ACC112 (cell line): Measurements from ENCODE around the gene TMED9.

Experiments
- H2AFZ ChIP-seq: fragments of 200-600 bp; sonication (generic); one replicate; pipeline ENCODE4 v1.6.0; 2017; ENCODE audit warnings: antibody characterized with exemption, low read length; ENCODE audit not compliant: unreplicated experiment
- H3K27ac ChIP-seq: fragments of 200-600 bp; sonication (generic); 2 replicates; pipeline ENCODE4 v1.5.1; 2014; ENCODE audit warnings: low read depth, mild to moderate bottlenecking, antibody characterized with exemption, low read length, moderate library complexity
- H3K27me3 ChIP-seq: fragments of 200-600 bp; sonication (generic); 2 replicates; pipeline ENCODE4 v1.6.1; 2014; ENCODE audit warnings: mild to moderate bottlenecking, antibody characterized with exemption, low read length, moderate library complexity, mixed read lengths; ENCODE audit not compliant: insufficient read depth
- H3K36me3 ChIP-seq: fragments of 200-600 bp; sonication (generic); 2 replicates; pipeline ENCODE4 v1.6.1; 2016; ENCODE audit warnings: mild to moderate bottlenecking, antibody characterized with exemption, low read length, moderate library complexity, mixed read lengths; ENCODE audit not compliant: insufficient read depth
- H3K4me1 ChIP-seq: fragments of 200-600 bp; sonication (generic); one replicate; pipeline ENCODE4 v1.6.1; 2016; ENCODE audit warnings: low read length, mixed read lengths; ENCODE audit not compliant: insufficient read depth, unreplicated experiment, control insufficient read depth
- H3K4me3 ChIP-seq: fragments of 200-600 bp; sonication (generic); 2 replicates; pipeline ENCODE4 v1.5.1; 2014; ENCODE audit warnings: mild to moderate bottlenecking, low read depth, low read length
- H3K79me2 ChIP-seq: fragments of 200-600 bp; sonication (generic); one replicate; pipeline ENCODE4 v1.6.0; 2016; ENCODE audit warnings: low read length; ENCODE audit not compliant: control insufficient read depth, unreplicated experiment, insufficient read depth

Gene TMED9

DNA sequence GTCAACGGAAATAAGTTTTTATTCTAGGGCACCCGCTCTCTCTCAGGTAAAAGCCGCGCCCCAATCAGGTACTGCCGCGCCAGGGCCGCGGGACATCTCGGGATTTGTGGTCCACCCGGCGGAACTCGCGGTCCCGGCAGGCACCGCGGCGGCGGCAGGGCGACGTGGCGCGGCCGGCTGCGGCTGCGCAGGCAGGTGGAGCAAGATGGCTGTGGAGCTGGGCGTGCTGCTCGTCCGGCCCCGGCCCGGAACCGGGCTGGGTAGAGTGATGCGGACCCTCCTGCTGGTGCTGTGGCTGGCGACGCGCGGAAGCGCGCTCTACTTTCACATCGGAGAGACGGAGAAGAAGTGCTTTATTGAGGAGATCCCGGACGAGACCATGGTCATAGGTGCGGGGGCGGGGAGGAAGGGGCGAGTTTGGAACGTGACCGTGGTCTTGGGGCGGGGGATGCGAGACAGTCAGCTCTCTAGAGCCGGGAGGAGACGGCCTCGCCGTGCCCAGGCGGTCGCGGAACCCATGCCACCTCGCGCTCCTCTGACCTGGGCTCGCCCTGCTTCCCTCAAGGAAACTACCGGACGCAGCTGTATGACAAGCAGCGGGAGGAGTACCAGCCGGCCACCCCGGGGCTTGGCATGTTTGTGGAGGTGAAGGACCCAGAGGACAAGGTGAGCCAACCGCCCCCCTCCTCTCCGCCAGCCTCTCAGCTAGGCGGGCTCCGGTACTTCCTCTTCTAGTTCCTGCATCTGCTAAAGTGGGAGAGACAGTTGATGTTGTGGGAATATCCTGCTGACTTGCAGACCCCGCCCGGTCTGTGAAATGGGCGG, at the start of gene TMED9:
Gene TMED9, plus strand, starts transcription at position 194 of the 825 bp plus-strand sequence. Its CDS starts 12 bp downstream, at position 206.
- H3K27ac ChIP-seq: peak within 1 kb of the TSS; percentile 49

DNA sequence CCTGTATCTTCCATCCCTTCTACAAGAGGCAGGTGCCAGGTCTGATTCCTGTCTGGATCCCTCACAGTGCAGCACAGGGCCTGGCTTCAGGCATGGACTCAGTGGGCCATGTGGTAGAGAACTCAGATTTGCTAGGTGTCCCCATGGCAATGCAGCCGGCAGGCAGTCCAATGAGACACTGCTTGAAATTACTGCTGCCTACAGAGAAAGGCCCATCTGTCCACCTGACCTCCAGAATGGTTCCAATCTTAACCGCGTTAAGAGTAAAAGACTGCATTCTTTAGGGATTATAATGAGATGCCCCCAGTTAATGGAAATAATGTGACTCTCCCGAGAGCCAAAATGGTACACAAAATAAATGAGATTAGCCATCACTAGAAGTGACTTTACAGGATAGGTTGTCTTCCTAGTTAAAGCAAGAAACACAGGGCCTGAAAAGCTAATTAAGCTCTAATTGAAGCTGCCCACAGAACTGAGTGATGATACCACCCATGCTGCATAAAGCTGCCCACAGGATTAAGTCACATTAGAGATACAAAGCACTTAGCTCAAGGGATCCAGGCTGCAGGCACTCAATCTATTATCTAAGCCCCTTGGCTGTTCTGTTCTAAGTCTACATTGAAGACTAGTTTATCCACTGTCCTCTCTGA, 49.1 kb upstream of the TMED9 start:
- no peak overlapping the region for H2AFZ ChIP-seq
- peaks cover 54% of the 10 kb centered on the region for H3K79me2 ChIP-seq
- no peaks in the 10 kb centered on the region for H3K27me3 ChIP-seq
- H3K4me1 ChIP-seq: peaks cover 54% of the 10 kb centered on the region
- H3K4me3 ChIP-seq: no peak overlapping the region
- H3K36me3 ChIP-seq: peaks cover 10% of the 10 kb centered on the region; the same call in 1 of the 2 replicates
- no peak overlapping the region for H3K27ac ChIP-seq

More for the DNA sequence above, at the start of gene TMED9:
- Histone ChIP-seq H3K4me3 (peak within 1 kb of the TSS; percentile 90), H3K79me2 (peaks cover 23% of the 10 kb centered on the region), H3K27me3 (peaks cover 42% of the 10 kb centered on the region), H2AFZ (peak within 1 kb of the TSS; percentile 95), H3K36me3 (peaks cover 34% of the 10 kb centered on the region; the same call in 1 of the 2 replicates), H3K4me1 (peaks cover 7% of the 10 kb centered on the region)

DNA sequence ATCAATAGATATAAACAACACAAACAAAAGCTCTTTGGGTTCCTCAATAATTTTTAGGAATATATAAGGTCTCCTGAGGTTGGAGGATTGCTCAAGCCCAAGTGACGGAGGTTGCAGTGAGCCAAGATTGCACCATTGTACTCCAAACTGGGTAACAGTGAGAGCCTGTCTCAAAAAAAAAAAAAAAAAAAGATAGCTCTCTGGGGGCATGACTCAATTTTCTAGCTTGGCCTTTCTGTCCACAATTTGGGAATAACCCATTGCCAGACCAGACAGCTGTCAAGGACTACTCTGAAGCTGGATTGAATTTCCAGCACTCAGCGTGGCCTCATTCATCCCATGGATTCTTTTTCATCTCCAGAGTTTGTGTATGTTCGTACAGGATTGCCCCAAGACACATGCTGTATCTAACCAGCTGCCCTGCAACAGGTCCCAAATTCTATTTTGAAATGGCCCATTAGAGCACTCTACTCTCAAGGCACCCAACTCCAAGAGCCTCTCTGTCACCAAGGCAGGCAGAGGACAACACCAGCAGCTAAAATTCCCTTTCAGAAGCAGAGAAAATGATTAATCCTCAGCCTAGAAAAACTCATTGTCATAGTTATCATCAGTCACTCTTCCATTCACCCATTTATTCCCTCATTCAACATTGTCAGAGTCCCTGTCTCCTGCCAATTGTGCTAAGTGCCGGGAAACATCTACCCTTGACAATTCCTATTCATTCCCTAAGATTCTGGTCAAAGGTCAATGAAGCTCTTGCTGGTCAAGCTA, 46.3 kb upstream of the TMED9 start:
- Histone ChIP-seq H3K79me2 (peaks cover 66% of the 10 kb centered on the region), H3K4me3 (peak overlapping the region; percentile 61), H3K36me3 (0 out of 2 replicates have a peak, but pooled peaks cover 4% of the 10 kb centered on the region), H2AFZ (no peak overlapping the region), H3K27me3 (no peaks in the 10 kb centered on the region), H3K4me1 (peaks cover 46% of the 10 kb centered on the region), H3K27ac (peak overlapping the region; percentile 94)

DNA sequence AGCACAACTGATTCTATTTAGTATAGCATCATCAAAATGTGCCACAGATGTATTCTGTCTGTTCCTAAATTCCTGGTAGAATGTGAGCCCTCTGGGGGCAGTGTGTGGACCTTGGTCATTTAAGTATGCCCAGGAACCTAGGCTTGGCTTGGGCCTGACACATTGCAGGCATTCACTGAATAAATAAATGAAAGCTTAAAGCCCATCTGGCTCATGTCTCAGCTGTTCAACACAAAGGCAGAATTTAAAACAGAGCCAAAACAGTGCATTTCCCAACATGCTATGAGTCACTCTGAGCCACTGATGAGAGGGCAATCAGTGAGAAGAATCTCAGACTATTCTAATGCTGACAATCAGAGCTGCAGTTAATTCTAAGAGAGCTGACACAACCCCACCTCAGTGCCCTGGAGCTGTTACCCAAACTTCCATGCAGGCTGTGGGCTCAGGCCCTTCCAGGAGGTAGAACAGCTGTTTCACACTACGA, 45.7 kb upstream of the TMED9 start:
- Histone ChIP-seq H3K4me3 (peak overlapping the region; percentile 61), H3K79me2 (peaks cover 67% of the 10 kb centered on the region), H3K4me1 (peaks cover 46% of the 10 kb centered on the region), H3K27ac (peak overlapping the region; percentile 94), H3K27me3 (no peaks in the 10 kb centered on the region), H2AFZ (no peak overlapping the region), H3K36me3 (0 out of 2 replicates have a peak, but pooled peaks cover 7% of the 10 kb centered on the region)

DNA sequence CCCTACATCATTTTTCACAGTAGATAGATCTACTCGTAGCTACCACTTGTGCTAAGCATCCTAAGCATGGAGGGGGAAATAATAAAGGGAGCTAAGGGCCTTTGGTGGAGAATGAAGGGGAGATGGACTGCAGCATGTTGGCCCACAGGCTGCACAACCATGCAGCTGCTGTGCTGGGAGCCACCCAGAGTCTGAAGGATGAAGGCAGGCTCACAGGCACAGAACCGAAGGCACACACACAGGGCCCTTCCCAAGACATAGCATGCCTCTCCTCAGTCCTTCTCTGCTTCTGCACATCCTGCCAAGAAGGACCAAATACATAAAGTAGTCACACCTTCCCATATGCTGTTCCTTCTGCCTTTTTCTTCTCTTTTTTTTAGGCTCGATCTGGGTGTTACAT, 44.3 kb upstream of the TMED9 start:
- peaks cover 9% of the 10 kb centered on the region; the same call in 1 of the 2 replicates for H3K36me3 ChIP-seq

DNA sequence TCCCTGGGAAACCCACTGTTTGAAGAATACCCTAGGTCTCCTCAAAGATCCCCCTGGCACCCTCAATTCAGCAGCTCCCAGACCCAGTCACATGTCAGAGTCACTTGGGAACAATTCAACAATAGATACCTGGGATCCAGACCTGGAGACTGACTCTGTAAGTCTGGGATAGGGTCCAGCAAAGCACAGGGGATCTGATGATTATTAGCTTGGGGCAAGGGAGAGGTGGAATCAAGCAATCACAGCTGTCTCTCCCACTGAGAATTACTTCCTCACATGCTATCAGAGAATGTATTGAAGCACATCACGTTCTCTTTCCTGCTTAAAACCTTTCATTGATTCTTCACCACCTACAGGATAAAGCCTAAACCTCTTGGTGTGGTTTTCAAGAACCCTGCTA, 43.5 kb upstream of the TMED9 start:
- Histone ChIP-seq H3K79me2 (peaks cover 69% of the 10 kb centered on the region), H3K27me3 (no peaks in the 10 kb centered on the region), H3K27ac (0 out of 2 replicates have a peak overlapping the region, but pooled peaks have one; percentile 4), H2AFZ (no peak overlapping the region), H3K36me3 (peaks cover 9% of the 10 kb centered on the region; the same call in 1 of the 2 replicates), H3K4me3 (no peak overlapping the region), H3K4me1 (peaks cover 52% of the 10 kb centered on the region)

More for the DNA sequence above, 44.3 kb upstream of the TMED9 start:
- Histone ChIP-seq H2AFZ (no peak overlapping the region), H3K79me2 (peaks cover 69% of the 10 kb centered on the region), H3K27ac (peak overlapping the region; percentile 12; the same call in 1 of the 2 replicates), H3K4me1 (peaks cover 50% of the 10 kb centered on the region), H3K27me3 (no peaks in the 10 kb centered on the region), H3K4me3 (no peak overlapping the region)

DNA sequence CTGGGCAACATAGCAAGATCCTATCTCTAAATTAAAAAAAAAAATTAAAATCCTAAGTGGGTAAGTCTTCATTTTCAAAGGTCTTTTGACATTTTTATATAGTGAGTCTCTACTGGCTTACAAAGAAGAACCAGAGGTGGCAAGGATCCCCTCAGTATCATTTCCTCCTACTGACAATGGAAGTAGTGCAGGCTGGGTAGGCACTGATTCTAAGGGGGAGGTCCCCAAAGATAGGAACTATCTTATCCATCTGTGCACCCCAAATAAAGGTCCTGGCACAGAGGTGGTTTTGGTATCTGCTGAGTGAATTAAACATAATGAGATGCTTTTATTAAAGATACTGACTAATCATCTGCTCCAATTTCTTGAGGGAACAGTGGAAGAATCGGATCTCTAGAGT, 41.9 kb upstream of the TMED9 start:
- H2AFZ ChIP-seq: no peak overlapping the region
- peaks cover 9% of the 10 kb centered on the region; the same call in 1 of the 2 replicates for H3K36me3 ChIP-seq
- H3K4me3 ChIP-seq: no peak overlapping the region
- H3K27ac ChIP-seq: no peak overlapping the region
- H3K27me3 ChIP-seq: no peaks in the 10 kb centered on the region
- peaks cover 62% of the 10 kb centered on the region for H3K79me2 ChIP-seq
- H3K4me1 ChIP-seq: peaks cover 40% of the 10 kb centered on the region

DNA sequence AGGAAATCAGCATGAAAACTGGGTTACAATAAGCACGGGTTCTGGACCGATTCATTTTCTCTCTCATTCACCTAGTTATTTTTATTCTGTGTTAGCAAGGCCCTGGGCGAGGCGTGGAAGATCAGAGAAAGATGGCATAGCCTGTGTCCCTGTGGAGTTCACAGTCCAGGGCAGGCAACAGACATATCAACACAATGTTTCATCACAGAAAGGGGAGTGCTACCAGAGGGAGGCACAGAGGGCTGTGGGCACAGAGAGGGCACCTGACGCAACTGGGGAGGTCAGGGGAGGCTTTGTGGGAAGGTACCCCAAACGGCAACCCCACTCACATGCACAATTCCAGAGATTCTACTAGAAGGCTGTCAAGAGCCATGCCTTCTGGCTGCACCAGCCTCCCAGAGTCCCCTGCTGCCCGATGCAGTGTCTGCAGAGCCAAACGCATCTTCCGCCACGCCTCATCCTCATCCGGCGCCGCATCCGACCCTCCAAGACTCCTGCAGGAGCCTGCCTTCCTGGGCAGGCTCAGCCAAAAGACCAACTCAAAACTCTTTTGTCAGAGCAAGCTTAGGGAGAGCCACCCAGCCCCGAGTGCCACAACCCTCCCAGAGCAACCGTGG, 39.1 kb upstream of the TMED9 start:
- Histone ChIP-seq H3K27ac (no peak overlapping the region), H3K4me3 (peak overlapping the region; percentile 92), H3K36me3 (peaks cover 9% of the 10 kb centered on the region; the same call in 1 of the 2 replicates), H3K4me1 (peaks cover 18% of the 10 kb centered on the region), H3K27me3 (no peaks in the 10 kb centered on the region), H2AFZ (no peak overlapping the region), H3K79me2 (peaks cover 58% of the 10 kb centered on the region)

DNA sequence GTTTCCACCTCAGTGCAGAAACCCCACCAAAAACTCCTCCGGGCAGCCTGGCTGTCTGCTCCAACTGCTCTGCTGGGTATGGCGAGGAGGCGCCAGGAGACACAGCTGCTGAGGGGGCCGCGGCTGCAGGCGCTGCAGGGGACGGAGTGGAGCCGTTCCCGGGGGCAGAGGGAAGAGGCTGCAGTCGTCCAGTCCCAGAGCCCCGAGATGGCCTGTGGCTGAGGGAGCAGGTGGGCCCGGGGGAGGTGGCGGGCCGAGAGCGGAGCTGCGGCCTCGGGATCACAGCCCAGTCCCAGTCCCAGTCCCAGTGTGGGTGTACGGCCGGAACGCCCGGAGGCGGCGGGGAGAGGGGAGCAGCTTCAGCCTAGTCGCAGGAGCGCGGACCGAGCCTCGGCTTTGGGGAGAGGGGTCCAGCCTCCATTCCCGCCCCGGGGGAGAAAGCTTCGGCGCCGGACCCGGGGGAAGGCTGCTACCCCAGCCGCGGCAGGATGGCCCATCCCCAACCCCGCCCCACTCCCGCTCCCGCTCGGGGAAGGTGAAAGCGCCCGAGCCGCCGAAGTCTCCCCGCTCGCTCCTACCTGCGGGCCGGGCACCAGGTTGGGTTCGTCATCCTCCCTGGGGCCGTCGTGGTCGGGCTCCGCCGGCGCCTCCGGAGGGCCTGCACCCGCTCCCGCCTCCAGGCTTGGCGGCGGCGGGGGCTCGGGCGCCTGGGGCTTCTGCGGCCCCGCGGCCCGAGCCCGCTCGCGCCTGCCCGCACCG, 38.2 kb upstream of the TMED9 start:
- H3K79me2 ChIP-seq: peaks cover 49% of the 10 kb centered on the region

More for the DNA sequence above, 38.2 kb upstream of the TMED9 start:
- peak overlapping the region; percentile 92 for H3K4me3 ChIP-seq
- H3K27me3 ChIP-seq: no peaks in the 10 kb centered on the region
- peak overlapping the region; percentile 33 for H2AFZ ChIP-seq
- peaks cover 9% of the 10 kb centered on the region; the same call in 1 of the 2 replicates for H3K36me3 ChIP-seq
- H3K27ac ChIP-seq: peak overlapping the region; percentile 25; the same call in 1 of the 2 replicates
- H3K4me1 ChIP-seq: peaks cover 13% of the 10 kb centered on the region
